Right lobe of liver (tissue), 6 donors: ENCODE measurements around the gene ACIN1. TPM values are rescaled to one million over a fixed set of nuclear protein-coding genes. Genes with fewer than 3 reads are reported as not detected.

Source experiments
- ATAC-seq, 4 donors: fragments of 200-7000 bp; cut with Tn5 transposase; one replicate each; pipeline ENCODE4 v1.9.1; 2020; ENCODE audit warnings: mild to moderate bottlenecking in 4 of 4, moderate library complexity in 4 of 4
- DNase-seq, 3 donors: peaks; one replicate each; pipeline ENCODE4 v3.0.0-alpha.2; 2020
- H3K27ac ChIP-seq, 3 donors: fragments of 200-600 bp; one replicate each; pipeline ENCODE4 v1.8.0; 2022
- H3K27me3 ChIP-seq, 2 donors: fragments of 200-600 bp; one replicate each; pipeline ENCODE4 v1.8.0; 2022
- H3K36me3 ChIP-seq, 4 donors: fragments of 200-600 bp; sonication (generic) in 1 of 4; one replicate each; pipeline versions ENCODE4 v1.5.1 to v1.8.0; 2017 to 2022; ENCODE audit warnings: control low read depth in 1 of 4
- H3K4me1 ChIP-seq, 4 donors: fragments of 200-600 bp; sonication (generic) in 1 of 4; one replicate each; pipeline versions ENCODE4 v1.5.1 to v1.8.0; 2017 to 2022; ENCODE audit warnings: control low read depth in 1 of 4
- H3K4me3 ChIP-seq, 3 donors: fragments of 200-600 bp; one replicate each; pipeline ENCODE4 v1.8.0; 2022
- H3K9me3 ChIP-seq, 4 donors: fragments of 200-600 bp; sonication (generic) in 1 of 4; one replicate each; pipeline versions ENCODE4 v1.5.1 to v1.8.0; 2017 to 2022; ENCODE audit warnings: control low read depth in 1 of 4
- CTCF ChIP-seq, 4 donors: fragments of 200-600 bp in 3 of 4; fragments of 450-650 bp in 1 of 4; IDR thresholded peaks; one replicate each; pipeline versions ENCODE4 v1.5.1 to v1.8.0; 2016 to 2022; ENCODE audit warnings: antibody characterized with exemption in 4 of 4, mild to moderate bottlenecking in 2 of 4
- POLR2A ChIP-seq: fragments of 450-650 bp; IDR thresholded peaks from one replicate; pipeline ENCODE4 v1.6.1; 2017; ENCODE audit warnings: antibody characterized with exemption, mild to moderate bottlenecking
- WGBS: methylation state at CpG from one replicate; pipeline ENCODE4 v1.1.6; 2018; ENCODE audit warnings: low coverage, low lambda C conversion rate; ENCODE audit not compliant: insufficient coverage; ENCODE audit errors: missing lambda C conversion rate; 5-methylcytosine and 5-hydroxymethylcytosine counted together
- intact Hi-C, 2 donors: fragments of 100-400 bp; cut with DNase I; formaldehyde crosslinking; loops; one replicate each; pipeline versions ENCODE4 v1.11.2 to v1.14.1; 2022
- total RNA-seq, 6 experiments: library from RNA; depleted of rRNA in 2 of 6; stranded (reverse); fragments of >200 nt in 2 of 6; fragmentation: NEBNext Ultra II Directional in 3 of 6; extraction: Animal tissue kit (Norgen Biotek cat#: 25700) in 3 of 6; gene quantifications; one replicate each; pipeline versions ENCODE4 v1.1.0 to v1.2.4, GENCODE V29; 2016 to 2023
- donor health status: DM: no; HTN: yes; CAD: no.
- donor health status: DM: no; HTN: no; CAD: no.
- donor health status: DM: no; HTN: no; CAD: no.
- donor health status: DM: no; HTN: yes; CAD: no.
- donor health status: DM: no; HTN: yes; CAD: no.

Gene ACIN1
- total RNA-seq, 6 experiments from 2014 or later, result 40.5 to 66.1 (median 52.9) TPM

- Histone ChIP-seq H3K9me3 (no peaks in the 10 kb centered on the region), H3K4me3 (no peak overlapping the region), H3K36me3 (no peaks in the 10 kb centered on the region), H3K4me1 (no peaks in the 10 kb centered on the region), H3K27me3 (no peaks in the 10 kb centered on the region), H3K27ac (no peak overlapping the region)
- peak in 1 of 4 donors; percentile 31 for ATAC-seq
- intact Hi-C loops, result no loop called here
- no peak for DNase-seq
- TF ChIP-seq CTCF (IDR thresholded peaks at IDR 0.05), result no peak
- no peak for TF ChIP-seq POLR2A
- 64% methylated on average over 7 of the region's 16 CpGs for WGBS
Measured at GRCh38 chr14:23136566-23137133, 41.7 kb upstream of the ACIN1 start.

GRCh38 chr14:23132970-23133369 lies 38.0 kb upstream of the ACIN1 start:
- Histone ChIP-seq H3K4me1 (no peaks in the 10 kb centered on the region), H3K27ac (no peak overlapping the region), H3K27me3 (no peaks in the 10 kb centered on the region), H3K4me3 (no peak overlapping the region), H3K36me3 (no peaks in the 10 kb centered on the region), H3K9me3 (no peaks in the 10 kb centered on the region)
- 56% methylated on average over 7 of the region's 8 CpGs for WGBS
- ATAC-seq (no peak), DNase-seq (no peak)
- intact Hi-C loops, result no loop called here
- no peak for TF ChIP-seq POLR2A
- no peak for TF ChIP-seq CTCF (IDR thresholded peaks at IDR 0.05)

GRCh38 chr14:23131482-23131881 lies 36.5 kb upstream of the ACIN1 start:
- H3K9me3 ChIP-seq, result no peaks in the 10 kb centered on the region
- no peak overlapping the region for H3K4me3 ChIP-seq
- no peaks in the 10 kb centered on the region for H3K27me3 ChIP-seq
- WGBS, result 53% methylated on average over 3 of the region's 5 CpGs
- TF ChIP-seq POLR2A (no peak), CTCF (IDR thresholded peaks at IDR 0.05) (no peak)
- H3K4me1 ChIP-seq, result no peaks in the 10 kb centered on the region
- H3K27ac ChIP-seq, result no peak overlapping the region
- no peaks in the 10 kb centered on the region for H3K36me3 ChIP-seq
- intact Hi-C loops, result no loop called here
- DNase-seq (no peak), ATAC-seq (peak in 1 of 4 donors; percentile 8)

- 25% methylated on average over 3 of the region's 3 CpGs for WGBS
- no peak overlapping the region for H3K27ac ChIP-seq
- intact Hi-C loops, result no loop called here
- DNase-seq, result peak in 1 of 3 donors; percentile 44
- H3K4me3 ChIP-seq, result no peak overlapping the region
- no peaks in the 10 kb centered on the region for H3K36me3 ChIP-seq
- no peaks in the 10 kb centered on the region for H3K4me1 ChIP-seq
- no peak for TF ChIP-seq CTCF (IDR thresholded peaks at IDR 0.05)
- no peak for TF ChIP-seq POLR2A
- no peaks in the 10 kb centered on the region for H3K9me3 ChIP-seq
- ATAC-seq, result peak in 3 of 4 donors; percentile 33 to 51 (median 50)
- no peaks in the 10 kb centered on the region for H3K27me3 ChIP-seq
Measured at GRCh38 chr14:23130871-23131270, 35.9 kb upstream of the ACIN1 start.
